Smooth muscle cell (in vitro differentiated cells): ENCODE measurements around the gene PCBD1. TPM values are rescaled to one million over a fixed set of nuclear protein-coding genes. Genes with fewer than 3 reads are reported as not detected.

Experiments
- DNase-seq: peaks from one replicate; lab custom pipeline; 2025; ENCODE audit not compliant: unreplicated experiment; lab: John Stamatoyannopoulos, UW
- H2AFZ ChIP-seq: fragments of 200-600 bp; sonication (generic); 2 replicates; pipeline ENCODE4 v1.6.0; 2016; ENCODE audit warnings: antibody characterized with exemption, low read depth, mild to moderate bottlenecking
- H3F3A ChIP-seq: fragments of 200-600 bp; sonication (generic); 2 replicates; pipeline ENCODE4 v1.6.0; 2017; ENCODE audit warnings: antibody characterized with exemption, low read depth
- H3K27ac ChIP-seq: fragments of 200-600 bp; sonication (generic); 2 replicates; pipeline ENCODE4 v1.5.1; 2016; ENCODE audit warnings: low read depth, mild to moderate bottlenecking
- H3K27me3 ChIP-seq: fragments of 200-600 bp; sonication (generic); 2 replicates; pipeline ENCODE4 v1.6.1; 2016; ENCODE audit warnings: low read depth, mild to moderate bottlenecking
- H3K36me3 ChIP-seq: fragments of 200-600 bp; sonication (generic); 2 replicates; pipeline ENCODE4 v1.5.1; 2016; ENCODE audit warnings: low read depth
- H3K4me1 ChIP-seq: fragments of 200-600 bp; sonication (generic); 2 replicates; pipeline ENCODE4 v1.5.1; 2016; ENCODE audit warnings: low read depth
- H3K4me2 ChIP-seq: fragments of 200-600 bp; sonication (generic); 2 replicates; pipeline ENCODE4 v1.6.0; 2016; ENCODE audit warnings: mild to moderate bottlenecking
- H3K4me3 ChIP-seq: fragments of 200-600 bp; sonication (generic); 2 replicates; pipeline ENCODE4 v1.5.1; 2016; ENCODE audit warnings: mild to moderate bottlenecking
- H3K79me2 ChIP-seq: fragments of 200-600 bp; sonication (generic); 2 replicates; pipeline ENCODE4 v1.6.0; 2016; ENCODE audit warnings: low read depth, mild to moderate bottlenecking
- H3K9ac ChIP-seq: fragments of 200-600 bp; sonication (generic); 2 replicates; pipeline ENCODE4 v1.6.0; 2016; ENCODE audit warnings: low read depth
- H3K9me3 ChIP-seq: fragments of 200-600 bp; sonication (generic); replicated peaks from 2 replicates; pipeline ENCODE4 v1.5.1; 2016; ENCODE audit warnings: low read depth
- H4K20me1 ChIP-seq: fragments of 200-600 bp; sonication (generic); 2 replicates; pipeline ENCODE4 v1.6.0; 2016; ENCODE audit warnings: low read depth
- WGBS: methylation state at CpG from one replicate; pipeline ENCODE4 v1.1.7; 2016; ENCODE audit warnings: low lambda C conversion rate; 5-methylcytosine and 5-hydroxymethylcytosine counted together
- polyA plus RNA-seq: library from polyadenylated mRNA; unstranded; fragments of >200 nt; fragmentation: Nextera tagmentation; extraction: Ambion mirVana; gene quantifications from 2 replicates; pipeline ENCODE4 v1.2.1, GENCODE V29; 2016
- total RNA-seq: library from RNA; depleted of rRNA; stranded (reverse); fragments of >200 nt; gene quantifications from 2 replicates; pipeline ENCODE4 v1.2.3, GENCODE V29; 2014
- TF ChIP-seq, protein P1 (sequence below): fragments of 200-600 bp; sonication (generic); IDR thresholded peaks from 2 replicates; pipeline ENCODE4 v1.5.1; 2017; ENCODE audit warnings: borderline replicate concordance, mild to moderate bottlenecking, antibody characterized with exemption; ENCODE audit not compliant: insufficient read depth, poor library complexity, severe bottlenecking

The PCBD1 gene
- total and polyA plus RNA-seq, 2 experiments from 2014 or later, result 34.7 TPM

DNA sequence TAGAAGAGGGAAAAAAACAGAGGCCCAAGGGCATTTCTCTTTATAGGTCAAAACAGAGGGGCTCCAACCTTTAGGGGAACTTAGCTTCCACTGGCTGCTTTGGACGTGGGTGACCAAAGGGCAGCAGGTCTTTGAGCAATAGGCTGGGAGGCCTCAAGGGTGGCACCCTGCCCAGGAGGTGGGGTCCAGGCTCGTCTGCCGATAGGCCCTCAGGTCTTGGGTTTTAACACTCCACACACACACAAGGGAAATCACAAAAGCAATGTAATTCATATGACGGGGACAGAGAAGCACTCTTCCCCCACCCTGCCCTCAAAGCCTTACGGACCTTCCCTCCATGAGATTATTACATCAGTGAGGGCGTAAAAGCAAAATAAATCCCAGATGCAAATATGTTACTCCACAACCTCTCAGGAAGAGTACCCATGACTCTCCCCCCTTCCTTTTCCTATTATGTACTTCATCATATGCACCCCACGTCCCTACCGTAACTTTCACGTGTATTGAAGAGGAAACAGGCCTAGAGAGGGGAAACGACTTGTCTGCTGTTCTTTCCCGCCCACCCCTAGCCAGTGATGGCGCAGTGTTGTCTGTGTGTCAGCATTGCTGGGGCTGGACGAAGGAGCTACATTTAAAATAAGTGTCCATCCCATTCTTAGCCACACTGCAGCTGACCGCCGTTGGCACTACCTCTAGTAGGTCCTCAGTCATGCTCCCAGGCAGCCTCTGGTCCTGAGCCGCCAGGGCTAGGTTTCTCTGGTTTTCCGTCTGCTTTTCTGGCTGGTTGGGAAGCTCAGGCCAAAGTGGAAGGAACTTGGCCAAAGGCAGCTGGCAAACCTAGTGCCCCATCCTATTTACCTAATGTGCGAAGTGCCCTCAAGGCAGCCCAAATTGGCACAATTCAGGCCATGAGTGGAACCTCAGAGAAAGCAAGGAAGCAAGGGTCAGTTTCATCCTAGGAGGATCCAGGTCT is 2.1 kb downstream of the PCBD1 start:
- Histone ChIP-seq H3K4me1 (peaks cover 11% of the 10 kb centered on the region), H3K79me2 (no peaks in the 10 kb centered on the region), H3K4me3 (no peak overlapping the region), H2AFZ (no peak overlapping the region), H3K9me3 (no peaks in the 10 kb centered on the region), H4K20me1 (no peaks in the 10 kb centered on the region), H3K4me2 (no peak overlapping the region), H3K9ac (no peak overlapping the region), H3K27ac (no peak overlapping the region), H3K27me3 (no peaks in the 10 kb centered on the region), H3F3A (no peaks in the 10 kb centered on the region), H3K36me3 (no peaks in the 10 kb centered on the region)
- 92% methylated on average over 18 of the region's 18 CpGs for WGBS
- TF ChIP-seq, protein P1, sequence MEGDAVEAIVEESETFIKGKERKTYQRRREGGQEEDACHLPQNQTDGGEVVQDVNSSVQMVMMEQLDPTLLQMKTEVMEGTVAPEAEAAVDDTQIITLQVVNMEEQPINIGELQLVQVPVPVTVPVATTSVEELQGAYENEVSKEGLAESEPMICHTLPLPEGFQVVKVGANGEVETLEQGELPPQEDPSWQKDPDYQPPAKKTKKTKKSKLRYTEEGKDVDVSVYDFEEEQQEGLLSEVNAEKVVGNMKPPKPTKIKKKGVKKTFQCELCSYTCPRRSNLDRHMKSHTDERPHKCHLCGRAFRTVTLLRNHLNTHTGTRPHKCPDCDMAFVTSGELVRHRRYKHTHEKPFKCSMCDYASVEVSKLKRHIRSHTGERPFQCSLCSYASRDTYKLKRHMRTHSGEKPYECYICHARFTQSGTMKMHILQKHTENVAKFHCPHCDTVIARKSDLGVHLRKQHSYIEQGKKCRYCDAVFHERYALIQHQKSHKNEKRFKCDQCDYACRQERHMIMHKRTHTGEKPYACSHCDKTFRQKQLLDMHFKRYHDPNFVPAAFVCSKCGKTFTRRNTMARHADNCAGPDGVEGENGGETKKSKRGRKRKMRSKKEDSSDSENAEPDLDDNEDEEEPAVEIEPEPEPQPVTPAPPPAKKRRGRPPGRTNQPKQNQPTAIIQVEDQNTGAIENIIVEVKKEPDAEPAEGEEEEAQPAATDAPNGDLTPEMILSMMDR, result no peak
- no peak for DNase-seq

DNA sequence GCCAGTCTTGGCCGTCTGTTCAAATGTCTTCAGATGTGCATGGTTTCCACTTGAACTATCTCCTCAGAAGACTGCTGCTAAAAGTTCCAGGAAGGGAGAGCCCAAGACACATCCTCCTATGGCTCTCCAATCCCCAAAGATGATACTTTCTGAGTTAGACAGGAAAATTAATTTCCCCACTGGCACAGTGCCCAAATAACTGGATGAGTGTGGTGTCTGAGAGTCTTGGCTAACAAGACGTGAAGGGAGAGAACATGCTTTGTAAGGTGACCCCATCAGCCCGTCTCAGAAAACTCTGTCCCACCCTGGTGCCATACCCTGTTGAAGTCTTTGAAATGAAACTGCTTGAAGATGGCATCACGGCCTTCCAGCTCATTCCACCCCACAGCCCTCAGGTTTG is 2.9 kb downstream of the PCBD1 start:
- WGBS, result 93% methylated on average over 4 of the region's 4 CpGs
- TF ChIP-seq, protein P1, result no peak

DNA sequence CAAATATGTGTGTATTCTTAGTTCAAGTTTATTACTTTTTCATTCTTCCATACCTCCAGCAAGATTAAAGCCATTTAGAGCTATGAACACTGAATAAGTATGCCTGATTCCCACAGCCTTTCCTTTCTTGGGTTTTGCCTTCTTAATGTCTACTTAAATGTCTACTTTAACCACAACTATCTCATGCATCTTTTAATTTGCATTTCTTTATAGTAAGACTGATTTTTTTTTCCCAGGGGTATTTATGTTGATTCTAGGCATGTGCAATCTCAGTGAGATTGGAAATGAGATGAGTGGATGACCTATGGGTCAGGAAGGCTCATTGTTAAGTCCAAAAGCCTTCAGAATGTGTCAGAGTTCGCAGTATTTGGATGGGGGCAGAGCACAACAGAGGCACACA is 3.6 kb downstream of the PCBD1 start:
- H4K20me1 ChIP-seq, result no peaks in the 10 kb centered on the region
- H3K9ac ChIP-seq, result no peak overlapping the region
- H3K9me3 ChIP-seq, result no peaks in the 10 kb centered on the region
- no peak overlapping the region for H3K4me2 ChIP-seq
- WGBS, result 100% methylated on average over 1 of the region's 1 CpG
- no peak overlapping the region for H3K4me3 ChIP-seq
- H3K27me3 ChIP-seq, result no peaks in the 10 kb centered on the region
- TF ChIP-seq, protein P1, result no peak
- DNase-seq, result no peak
- no peak overlapping the region for H2AFZ ChIP-seq
- H3F3A ChIP-seq, result no peaks in the 10 kb centered on the region
- no peak overlapping the region for H3K27ac ChIP-seq
- peaks cover 7% of the 10 kb centered on the region for H3K4me1 ChIP-seq
- no peaks in the 10 kb centered on the region for H3K36me3 ChIP-seq
- H3K79me2 ChIP-seq, result no peaks in the 10 kb centered on the region

More for the DNA sequence above, 2.9 kb downstream of the PCBD1 start:
- Histone ChIP-seq H3K36me3 (no peaks in the 10 kb centered on the region), H3K4me3 (no peak overlapping the region), H3K79me2 (no peaks in the 10 kb centered on the region), H3F3A (no peaks in the 10 kb centered on the region), H2AFZ (no peak overlapping the region), H4K20me1 (no peaks in the 10 kb centered on the region), H3K27me3 (no peaks in the 10 kb centered on the region), H3K9me3 (no peaks in the 10 kb centered on the region), H3K4me2 (no peak overlapping the region), H3K4me1 (peaks cover 7% of the 10 kb centered on the region), H3K9ac (no peak overlapping the region), H3K27ac (no peak overlapping the region)
- no peak for DNase-seq
